Pericardium fibroblast (primary cell): ENCODE results near the gene PRKG2. TPM values are rescaled to one million over a fixed set of nuclear protein-coding genes. Genes with fewer than 3 reads are reported as not detected.

Experiments used
- total RNA-seq: library from RNA; depleted of rRNA; stranded (reverse); fragments of >200 nt; gene quantifications from 2 replicates; pipeline ENCODE4 v1.2.3, GENCODE V29; 2015

Gene PRKG2
- 4.3 and 5.8 TPM in 2 replicates for total RNA-seq

GRCh38 chr4:81214881-81215868 is at the start of gene PRKG2:
Gene PRKG2, minus strand, starts transcription at chr4:81215222. Its CDS starts 10,175 bp downstream, at chr4:81205047.

Other genes with a start within 250 kb of the PRKG2 start
- gene BMP3, start 184.5 kb downstream of the PRKG2 start, total RNA-seq: under 0.01 TPM in 1 of 2 replicates, not detected in the other